ENCODE data around the gene AGAP3.

Gene AGAP3

DNA sequence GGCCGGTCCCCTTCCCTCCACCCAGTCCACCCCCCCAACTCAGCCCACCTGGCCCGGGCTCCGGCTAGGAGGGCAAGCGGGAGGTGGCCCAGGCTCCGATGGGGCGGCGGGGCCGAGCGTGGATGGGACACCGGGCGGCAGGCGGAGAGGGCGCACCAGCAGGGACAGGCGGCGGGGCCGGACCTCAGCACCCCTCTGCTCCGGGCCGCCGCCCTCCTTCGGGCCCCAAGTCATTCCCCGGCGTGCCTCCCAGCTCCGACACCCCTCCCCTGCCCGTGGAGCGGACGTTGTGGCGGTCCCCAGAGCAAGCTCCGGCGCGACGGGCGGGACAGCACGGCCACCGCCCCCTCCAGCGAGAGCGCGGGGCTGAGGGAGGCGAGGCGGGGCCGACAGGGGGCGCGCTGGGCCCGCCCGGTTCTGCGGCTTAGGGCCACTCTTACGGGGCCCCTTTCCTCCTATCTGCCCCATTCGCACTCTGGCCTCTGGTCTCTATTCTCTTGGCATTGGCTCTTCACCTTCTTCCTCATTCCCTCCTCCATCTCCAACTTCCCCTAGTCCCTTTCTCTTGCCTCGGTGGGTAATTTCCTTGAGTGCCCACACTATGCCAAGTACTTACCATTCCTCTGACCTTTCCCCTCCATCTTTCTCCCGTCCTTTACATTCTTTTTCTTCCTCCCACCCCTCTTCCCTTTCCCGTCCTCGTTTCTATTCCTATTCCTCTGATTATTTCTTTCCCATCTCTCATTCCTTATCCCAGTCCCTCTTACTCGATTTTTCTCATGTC, 81.9 kb downstream of the AGAP3 start:
- peak in 1 of 2 experiments; percentile 12 for DNase-seq

DNA sequence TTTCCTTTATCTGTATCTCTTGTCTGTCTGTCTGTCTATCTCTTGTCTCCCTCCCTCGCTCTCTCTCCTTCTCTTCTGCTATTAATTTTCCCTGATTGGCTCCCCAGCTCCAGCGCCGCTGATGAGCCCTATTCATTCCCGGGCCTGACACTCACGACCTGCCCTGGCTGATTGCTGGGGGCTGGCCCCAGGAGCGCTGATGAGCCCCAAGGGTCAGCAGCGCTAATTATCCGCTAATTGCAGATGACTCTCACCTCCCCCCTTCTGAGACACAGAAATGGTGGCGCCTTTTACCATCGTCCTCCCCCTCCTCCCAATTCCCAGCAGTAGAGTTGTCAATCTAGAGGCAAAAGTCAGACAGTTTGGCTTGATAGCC, 82.5 kb downstream of the AGAP3 start:
- DNase-seq: no peak

DNA sequence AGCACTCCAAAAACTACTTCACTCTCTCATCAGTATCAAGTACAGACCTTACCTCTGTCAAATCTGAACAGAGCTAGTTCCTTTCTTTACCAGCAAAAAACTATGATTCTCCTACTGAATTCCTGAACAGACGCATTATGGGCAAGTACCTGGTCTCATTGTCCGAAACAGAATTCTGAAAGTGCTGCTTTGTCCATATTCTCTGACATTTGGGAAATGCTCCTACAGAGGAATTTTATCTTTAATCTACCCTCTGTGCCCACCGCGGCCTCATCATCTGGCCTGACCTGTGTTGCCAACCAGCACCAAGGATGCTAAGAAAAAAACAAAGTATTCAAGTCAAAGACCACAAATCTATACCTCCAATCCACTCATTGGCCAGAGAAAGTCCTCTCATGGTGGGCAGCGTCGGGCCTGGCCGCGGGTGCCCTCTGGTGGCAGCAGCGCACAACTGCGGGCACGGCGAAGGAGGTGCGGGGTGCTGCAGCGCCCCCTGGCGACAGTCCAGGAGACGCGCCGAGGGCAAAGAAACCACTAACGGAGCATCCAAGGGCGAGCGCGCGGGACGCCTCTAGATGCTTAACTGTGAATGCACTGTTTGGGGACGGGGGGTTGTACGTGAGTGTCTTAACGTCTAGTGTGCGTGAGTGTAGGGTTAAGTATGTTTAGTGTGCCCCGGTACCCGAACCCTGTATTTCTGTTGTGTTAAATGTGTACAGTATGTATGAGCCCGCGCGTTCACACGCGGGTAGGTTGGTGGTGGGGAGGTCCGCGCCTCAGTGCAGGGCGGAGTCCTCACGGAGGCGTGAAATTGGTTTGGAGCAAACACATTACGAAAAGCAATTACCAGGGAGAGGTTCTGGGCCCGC, 86.2 kb downstream of the AGAP3 start:
- peak; percentile 25 to 60 for DNase-seq

DNA sequence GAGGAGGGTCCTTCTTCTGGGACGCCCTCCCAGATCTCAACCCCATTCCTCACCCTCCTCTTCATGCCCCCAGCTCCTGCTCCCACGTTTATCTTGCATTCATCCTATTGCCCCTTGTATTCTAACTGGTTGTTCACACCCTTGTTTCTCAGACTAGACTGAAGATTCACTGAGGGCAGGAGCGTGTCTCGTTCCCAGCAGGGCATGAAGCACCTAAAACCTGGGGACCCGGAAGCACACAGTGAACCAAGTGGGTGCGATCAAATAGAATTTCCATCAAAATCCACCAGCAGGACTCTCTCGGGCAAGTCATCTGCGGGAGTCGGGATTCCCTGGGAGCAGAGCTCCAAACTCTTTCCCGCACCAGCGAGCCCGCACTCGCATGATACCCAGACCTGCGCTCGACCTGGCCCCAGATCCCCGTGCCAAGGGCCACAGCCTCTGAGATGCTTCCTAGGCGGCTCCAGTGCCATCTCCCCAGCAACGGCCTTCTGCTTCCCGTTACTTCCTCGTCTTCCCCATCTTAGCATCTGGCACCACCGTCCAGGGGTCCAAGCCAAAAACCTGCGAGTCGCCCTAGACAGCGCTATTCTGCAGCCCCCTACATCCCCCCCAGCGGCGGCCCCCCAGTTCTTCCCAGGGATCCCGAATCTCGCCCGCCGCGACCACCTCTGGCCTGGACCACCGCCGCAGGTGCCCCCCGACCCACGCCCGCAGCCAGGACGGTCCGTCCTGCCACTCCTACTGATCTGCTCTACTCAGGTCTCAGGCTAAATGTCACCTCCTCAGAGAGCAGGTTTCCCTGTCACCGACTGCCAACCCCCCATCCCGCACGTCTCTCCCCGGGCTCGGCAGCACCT, 87.3 kb downstream of the AGAP3 start:
- DNase-seq: no peak

DNA sequence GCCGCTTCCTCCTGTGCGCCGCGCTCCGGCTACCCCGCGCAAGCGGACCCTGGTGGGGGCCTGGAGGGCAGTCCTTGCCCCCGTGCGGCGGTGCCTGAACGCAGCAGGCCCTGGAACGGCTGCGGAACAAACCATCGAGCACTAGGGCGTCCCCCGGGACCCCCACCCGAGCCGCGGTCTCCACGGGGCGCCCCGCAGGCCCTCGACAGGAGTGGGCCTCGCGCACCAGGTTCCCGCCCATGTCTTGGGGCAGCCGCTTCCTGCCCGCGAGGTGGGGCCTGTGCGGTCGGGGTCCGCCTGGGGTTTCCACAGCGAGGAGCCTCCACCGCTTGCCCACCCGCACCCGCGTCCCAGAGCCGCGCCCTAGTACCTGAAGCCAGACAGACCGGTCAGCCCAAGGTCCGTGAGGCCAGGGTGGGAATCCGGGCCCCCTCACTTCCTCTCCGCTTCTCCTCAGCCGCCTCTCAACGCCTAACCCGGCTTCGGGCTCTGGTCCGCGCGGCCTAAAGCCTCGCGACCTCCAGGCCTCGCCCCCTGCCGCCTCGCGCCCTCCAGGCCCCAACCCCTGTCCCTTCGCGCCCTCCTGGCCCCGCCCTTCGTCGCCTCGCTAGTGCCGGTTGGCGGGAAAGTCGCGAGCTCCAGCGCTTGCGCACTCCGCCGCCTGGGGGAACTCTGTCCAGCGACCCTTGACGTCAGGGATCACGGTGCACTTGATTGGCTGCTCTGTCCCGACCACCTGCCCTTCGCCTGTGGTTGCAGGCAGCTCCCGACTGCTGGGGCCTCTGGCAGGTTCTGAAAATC, 88.2 kb downstream of the AGAP3 start:
- peak in 1 of 2 experiments; percentile 9 for DNase-seq

DNA sequence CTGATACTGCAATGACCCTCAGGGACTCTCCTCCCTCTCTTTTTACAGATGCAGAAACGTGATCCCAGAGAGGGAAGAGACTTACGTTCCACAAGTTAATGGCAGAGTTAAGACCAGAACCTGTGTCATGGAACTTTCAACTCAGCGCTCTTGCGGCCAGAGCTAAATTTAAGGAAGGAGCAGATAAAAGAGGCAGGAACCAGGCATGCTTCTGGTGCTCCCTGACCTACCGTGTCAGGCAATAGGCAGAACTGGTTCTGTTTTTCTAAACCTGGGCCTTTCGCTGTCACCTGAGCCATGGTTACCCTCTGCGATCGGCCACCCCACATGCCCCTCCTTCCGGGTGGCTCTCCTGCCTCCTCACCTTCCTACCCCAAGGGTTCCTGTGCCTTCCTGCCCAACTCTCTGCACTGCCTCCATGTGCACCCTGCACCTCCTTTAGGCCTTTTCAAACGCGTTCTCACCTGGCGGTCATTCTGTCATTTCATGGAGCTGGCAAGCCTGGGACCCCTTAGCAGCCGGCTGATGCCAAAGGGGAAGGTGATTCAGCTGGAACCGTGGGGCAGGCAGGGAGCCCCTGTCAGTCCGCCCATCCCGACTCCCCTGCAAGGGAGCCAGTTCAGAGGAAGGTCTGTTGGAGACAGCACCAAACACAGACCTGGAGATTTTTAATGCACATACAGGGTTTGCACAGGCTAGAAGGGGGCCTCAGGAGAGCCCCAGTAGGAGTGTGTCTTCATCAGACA, 88.9 kb downstream of the AGAP3 start:
- no peak for DNase-seq

DNA sequence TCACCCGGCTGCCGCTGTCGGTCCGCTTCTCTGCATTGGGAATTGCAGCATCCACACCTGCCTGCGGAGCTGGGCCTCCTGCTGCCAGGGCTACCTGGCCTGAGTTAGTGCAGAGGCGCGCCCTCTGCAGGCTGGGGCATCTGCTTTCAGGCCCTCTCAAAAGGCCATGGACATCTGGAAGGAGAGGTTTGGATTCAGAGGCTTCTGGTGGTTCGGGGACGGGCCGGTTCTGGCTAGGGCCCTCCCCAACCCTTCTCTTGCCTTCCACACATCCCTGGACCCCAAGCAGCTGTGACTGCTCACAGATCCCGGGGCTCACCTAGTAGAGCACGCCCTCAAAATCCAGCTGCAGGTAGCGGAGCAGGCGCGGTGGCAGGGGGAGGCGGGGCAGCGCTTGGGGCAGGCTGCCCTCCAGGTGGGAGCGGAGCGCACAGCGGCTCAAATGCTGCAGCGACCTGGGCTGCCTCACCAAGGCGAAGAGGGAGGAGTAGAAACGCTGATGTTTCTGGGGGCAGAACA, 89.6 kb downstream of the AGAP3 start:
- DNase-seq: no peak

DNA sequence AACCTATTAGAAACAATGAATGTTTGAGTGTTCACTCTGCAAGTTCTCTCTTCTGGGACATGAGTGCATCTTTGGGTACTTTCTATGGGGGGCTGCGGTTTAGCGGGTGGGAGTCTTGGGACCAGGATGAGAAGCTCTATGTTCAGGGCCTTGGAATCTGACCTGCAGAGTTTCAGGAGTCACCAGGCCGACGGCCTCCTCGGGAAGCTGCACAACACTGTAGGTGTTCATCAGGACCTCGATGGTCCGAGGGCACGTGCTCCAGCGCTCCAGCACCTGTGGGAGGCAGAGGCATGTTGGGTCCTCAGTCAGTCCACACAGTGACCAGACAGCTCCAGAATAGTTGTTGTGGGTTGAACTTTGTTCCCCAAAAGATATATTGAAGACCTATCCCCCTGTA, 90.1 kb downstream of the AGAP3 start:
- DNase-seq: no peak

DNA sequence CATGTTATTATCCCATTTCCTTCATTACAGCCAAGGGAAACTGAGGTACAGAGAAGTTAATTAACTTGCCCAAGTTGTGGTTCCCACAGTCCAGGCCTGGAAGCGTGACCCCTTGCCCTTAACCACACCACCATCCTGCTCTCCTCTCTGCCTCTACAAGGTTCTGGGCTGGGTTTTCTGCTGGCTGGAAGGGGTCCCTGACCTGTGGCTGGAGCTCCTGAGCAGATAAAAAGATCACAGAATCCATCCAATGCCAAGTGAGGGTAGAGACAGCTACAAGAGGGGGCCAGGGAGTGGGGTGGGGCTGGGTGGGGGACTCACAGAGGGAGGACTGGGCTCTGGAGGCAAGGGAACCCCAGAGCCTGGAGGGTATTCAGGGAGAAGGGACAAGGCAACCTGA, 91.0 kb downstream of the AGAP3 start:
- no peak for DNase-seq

DNA sequence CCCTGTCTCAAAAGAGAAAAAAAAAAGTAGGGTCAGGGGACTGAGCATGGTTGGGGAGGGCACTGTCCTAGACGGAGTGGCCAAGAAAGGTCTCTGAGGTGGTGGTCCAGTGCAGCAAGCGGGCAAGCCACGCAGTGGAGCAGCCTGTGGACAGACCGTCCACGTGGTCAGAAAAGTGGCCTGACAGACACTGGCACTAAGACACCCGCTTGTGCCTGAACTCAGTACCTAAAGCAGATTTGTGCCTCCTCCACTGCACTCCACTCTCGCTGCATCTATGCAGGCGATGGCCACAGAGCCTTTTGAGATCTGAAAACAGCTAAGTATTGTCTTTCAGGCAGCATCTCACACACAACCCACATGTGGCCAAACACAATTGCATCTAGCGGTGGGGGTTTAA, 92.0 kb downstream of the AGAP3 start:
- DNase-seq: no peak

DNA sequence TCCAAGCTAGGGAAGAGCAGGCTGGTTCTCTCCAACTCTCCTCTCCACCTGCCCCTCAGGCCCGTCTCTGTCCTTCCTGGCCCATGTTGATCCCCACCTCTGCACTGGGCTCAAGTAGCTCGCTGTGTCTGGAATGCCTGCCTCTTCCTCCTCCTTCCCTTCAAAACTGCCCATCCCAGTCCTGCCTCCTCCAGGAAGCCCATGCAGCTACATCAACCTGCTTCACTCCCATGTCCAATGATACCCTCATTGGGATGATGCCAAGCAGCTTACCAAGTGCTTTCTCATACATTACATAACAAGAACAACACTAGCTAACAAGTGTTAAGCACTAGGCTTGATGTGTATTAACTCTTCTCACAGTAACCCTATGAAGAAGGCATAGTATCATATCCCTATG, 92.6 kb downstream of the AGAP3 start:
- no peak for DNase-seq

DNA sequence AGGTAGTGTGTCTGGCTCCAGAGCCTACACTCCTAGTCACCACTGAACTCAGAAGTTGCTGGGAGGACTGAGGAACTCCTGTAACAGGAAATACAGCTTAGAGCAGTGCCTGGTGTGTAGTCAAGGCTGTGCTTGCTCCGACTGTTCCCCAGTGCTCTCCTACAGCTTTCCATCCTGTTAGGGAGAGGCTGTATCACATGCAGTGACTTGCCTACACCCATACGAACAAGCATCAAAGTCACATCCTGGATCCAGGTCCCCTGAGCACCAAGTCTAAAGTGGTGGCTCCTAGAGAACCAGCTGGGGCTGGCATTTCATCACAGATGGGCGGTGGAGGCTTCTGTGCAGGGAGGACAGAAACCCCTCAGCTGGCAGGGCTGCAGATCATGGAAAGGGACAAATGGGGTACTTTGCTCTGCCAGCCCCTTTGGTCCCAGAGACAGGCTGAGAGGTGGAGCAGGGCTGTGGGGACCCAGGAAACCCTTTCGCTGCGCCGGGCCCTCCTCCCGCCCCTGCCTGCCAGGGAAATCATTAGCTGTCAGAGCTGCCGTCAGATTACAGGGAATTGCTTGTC, 93.1 kb downstream of the AGAP3 start:
- DNase-seq: no peak

DNA sequence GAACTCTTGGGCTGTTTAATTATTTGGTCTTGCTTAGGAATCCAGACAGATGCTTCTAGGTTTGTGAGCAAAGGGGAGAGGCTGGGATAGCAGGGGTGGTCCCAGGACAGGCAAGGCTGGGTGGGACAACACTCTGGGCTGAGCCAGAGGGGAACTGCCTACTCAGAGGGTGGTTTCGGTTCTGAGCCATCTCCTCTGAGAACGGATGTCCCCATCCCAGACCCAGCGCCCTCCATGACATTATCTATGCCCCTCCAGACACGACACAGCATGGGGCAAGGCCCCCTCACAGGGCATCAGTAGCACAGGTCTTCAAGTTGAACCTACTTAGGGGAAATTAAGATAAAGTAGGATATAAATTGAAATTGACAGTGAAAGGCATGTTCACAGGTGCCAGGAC, 93.7 kb downstream of the AGAP3 start:
- DNase-seq: no peak

DNA sequence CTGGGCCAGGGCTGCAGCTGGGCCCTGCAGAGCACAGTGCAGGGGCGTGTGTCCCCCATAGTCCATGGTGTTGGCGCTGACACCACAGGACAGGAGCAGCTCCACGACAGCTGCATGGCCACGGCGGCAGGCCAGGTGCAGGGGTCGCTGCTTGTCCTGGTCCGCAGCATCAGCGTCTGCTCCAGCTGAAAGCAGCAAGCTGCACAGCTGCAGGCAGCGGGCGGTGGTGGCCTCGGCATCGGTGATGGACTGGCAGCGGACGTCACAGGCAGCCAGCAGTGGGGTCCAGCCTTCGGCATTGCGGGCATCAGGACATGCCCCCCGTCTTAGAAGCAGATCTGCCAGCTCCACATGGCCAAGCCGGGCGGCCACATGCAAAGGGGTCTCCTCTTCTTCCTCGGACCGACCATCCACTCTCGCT, 94.7 kb downstream of the AGAP3 start:
- DNase-seq: no peak

DNA sequence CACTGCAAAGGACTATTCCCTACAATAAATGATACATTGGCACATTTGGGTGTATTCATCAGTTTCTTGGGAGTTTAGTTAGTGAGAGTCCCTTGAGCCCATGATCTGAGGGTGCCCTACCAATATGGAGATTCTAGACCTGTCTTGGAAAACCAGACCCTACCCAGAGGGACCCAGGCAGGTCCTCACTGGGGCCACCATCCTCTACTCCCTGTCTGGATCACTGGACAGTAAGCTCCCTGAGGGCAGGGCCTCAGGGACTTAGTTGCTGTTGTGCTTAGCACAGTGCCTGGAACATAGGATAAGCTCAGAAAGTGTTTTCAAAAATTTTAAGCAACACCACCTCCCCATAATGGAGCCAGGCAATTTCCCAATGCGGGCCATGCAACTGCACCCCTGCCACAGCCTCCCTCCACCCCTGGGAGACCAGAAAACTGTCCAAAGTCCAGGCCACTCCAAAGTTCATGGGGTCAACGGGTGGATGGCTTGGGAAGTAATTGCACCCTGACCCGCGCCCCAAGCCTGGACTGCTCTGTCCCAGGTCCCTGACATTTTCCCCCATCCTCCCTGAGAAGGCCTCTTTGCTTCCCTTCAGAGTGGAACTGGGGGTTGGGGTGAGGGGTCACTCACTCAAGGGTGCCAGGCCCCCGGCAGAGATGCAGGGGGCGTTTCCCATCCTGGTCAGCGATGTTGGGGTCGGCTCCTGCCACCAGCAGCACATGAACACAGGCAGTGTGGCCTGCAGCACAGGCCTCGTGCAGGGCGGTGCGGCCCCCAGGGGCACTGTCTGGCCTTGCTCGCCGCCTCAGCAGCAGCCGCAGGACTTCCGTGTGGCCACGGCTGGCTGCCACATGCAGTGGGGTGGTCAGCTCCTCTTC, 99.7 kb downstream of the AGAP3 start:
- no peak for DNase-seq

DNA sequence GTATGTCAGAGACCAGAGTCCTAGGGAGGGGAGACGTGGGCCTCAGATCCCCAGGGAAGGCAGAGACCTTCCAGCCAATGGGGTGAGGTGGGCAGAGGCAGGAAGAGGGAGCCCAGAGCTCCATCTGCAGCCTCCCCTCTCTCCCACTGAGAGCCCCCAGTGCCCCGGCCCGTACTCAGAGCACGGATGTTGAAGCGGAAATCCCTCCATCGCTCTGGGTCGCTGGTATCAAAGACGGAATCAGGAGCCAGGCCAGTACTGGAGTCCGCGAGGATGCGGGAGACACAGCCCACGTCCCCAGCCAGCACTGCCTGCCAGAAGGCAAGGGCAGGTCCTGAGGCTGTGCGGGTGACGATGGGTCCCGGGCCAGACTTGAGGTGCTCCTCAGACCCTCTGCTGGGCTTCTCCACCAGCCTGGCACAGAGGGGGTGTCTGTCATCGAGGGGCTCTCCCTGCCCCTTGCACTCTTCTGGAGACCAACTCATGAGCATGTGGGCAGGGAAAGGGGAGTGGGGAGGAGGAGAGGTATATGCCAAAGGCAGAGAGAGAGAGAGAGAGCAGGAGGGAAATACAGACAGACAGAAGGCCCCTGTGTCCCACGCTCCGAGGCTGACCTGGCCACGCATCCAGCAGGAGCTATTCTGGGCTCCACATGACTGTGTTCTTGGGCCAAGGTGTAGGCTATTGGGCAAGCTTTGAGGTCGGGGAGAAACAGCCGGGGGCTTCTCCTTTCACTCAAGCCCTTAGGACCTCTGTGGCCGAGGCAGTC, 100.5 kb downstream of the AGAP3 start, which contains the start of gene ASB10:
TSS of gene ASB10 (minus strand) at position 611 of the 769 bp plus-strand sequence. CDS start at position 491, 120 bp downstream.
- no peak for DNase-seq

DNA sequence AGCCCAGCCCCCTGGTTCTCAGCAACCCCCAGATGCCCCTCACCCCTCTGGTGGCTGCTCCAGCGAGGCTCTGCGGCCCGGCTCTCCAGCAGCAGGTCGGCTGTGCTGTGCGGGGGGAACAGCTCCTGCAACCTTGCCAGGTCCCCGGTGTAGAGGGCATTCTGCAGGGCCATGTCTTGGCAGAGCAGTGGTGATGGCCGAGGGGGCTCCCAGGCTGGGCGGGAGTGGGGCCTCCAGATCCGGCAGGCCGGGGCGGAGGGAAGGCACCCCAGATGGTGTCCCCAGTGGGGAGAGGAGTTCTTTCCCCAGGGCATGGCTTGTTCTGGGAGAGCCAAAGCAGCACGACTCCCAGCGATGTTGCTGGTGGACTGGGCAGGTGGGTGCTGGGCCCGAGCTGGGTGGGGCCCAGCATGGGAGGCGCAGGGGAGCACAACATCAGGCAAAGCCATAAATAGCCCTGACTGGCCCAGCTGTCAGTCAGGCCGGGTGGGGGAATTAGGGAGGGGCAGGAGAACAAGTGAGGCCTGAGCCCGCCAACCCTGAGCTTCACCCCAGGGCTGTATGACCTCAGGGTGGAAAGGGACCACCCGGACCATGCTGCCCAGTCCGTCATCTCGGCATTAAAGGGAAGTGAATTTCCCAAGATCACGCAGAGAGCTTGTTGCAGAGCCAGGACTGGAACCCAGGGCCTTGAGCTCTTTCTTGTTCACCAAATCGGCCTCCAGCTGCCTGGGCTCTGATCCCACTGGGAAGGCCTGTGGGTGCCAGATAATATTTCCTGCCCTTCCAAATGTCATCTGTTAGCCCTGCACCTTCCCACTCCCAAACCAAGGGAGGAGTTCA, 101.4 kb downstream of the AGAP3 start:
- DNase-seq: no peak

DNA sequence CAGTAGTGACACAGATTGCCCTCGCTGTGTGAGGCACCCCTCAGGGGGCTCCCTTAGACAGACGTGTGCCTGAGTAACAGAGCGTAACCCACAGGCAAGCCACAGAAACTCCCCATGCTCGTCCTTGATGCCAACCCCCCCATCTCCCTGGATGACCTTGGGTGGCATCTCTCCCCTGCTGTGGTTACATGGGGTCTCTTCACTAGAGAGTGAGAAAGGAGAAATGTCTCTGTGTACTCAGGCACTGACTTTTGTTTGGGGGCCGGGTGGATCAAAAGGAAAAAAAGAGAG, 101.9 kb downstream of the AGAP3 start:
- DNase-seq: no peak
